HG03135 (cell line): ENCODE results near the gene GNB3.

Experiments
- ATAC-seq: cut with Tn5 transposase; IDR thresholded peaks from one replicate; pipeline ENCODE4 v1.9.1; 2021; ENCODE audit warnings: mild to moderate bottlenecking, moderate library complexity; ENCODE audit not compliant: unreplicated experiment

GNB3 gene

GRCh38 chr12:6836851-6837250 is 3.9 kb upstream of the GNB3 start:
- no peak for ATAC-seq

- no peak for ATAC-seq
Measured at GRCh38 chr12:6837370-6838060, 3.2 kb upstream of the GNB3 start.

GRCh38 chr12:6838854-6839253 is 1.9 kb upstream of the GNB3 start:
- no peak for ATAC-seq

GRCh38 chr12:6839482-6840201 is 1.1 kb upstream of the GNB3 start:
- no peak for ATAC-seq

GRCh38 chr12:6840330-6840729 is 395 bp upstream of the GNB3 start:
- no peak for ATAC-seq

- ATAC-seq: no peak
Measured at GRCh38 chr12:6842075-6842474, 1.4 kb downstream of the GNB3 start.

- no peak for ATAC-seq
Measured at GRCh38 chr12:6843118-6843902, 2.6 kb downstream of the GNB3 start.

- ATAC-seq: no peak
Measured at GRCh38 chr12:6845395-6845794, 4.7 kb downstream of the GNB3 start.

GRCh38 chr12:6846316-6846869 is 5.7 kb downstream of the GNB3 start:
- ATAC-seq: no peak

- ATAC-seq: no peak
Measured at GRCh38 chr12:6847676-6848075, 7.0 kb downstream of the GNB3 start.

- ATAC-seq: no peak
Measured at GRCh38 chr12:6849427-6849826, 8.7 kb downstream of the GNB3 start.

- ATAC-seq: no peak
Measured at GRCh38 chr12:6849976-6850560, 9.3 kb downstream of the GNB3 start.

GRCh38 chr12:6850796-6851152 is 10.0 kb downstream of the GNB3 start:
- no peak for ATAC-seq

GRCh38 chr12:6851153-6851920 is 10.6 kb downstream of the GNB3 start, which contains the start of gene CDCA3:
Gene CDCA3, minus strand, starts transcription at chr12:6851286. Its CDS starts 334 bp downstream, at chr12:6850952.
- ATAC-seq: peak; percentile 56

GRCh38 chr12:6851921-6852650 is 11.4 kb downstream of the GNB3 start, which contains the start of gene USP5:
Gene USP5, plus strand, starts transcription at chr12:6852150. Its CDS starts 30 bp downstream, at chr12:6852180.
- peak; percentile 70 for ATAC-seq

GRCh38 chr12:6852651-6853354 is 12.1 kb downstream of the GNB3 start:
- ATAC-seq: no peak

GRCh38 chr12:6853626-6854025 is 12.9 kb downstream of the GNB3 start:
- ATAC-seq: no peak

- ATAC-seq: no peak
Measured at GRCh38 chr12:6854036-6854435, 13.3 kb downstream of the GNB3 start.

- no peak for ATAC-seq
Measured at GRCh38 chr12:6855322-6855721, 14.6 kb downstream of the GNB3 start.
